GM23338 (cell line): Measurements from ENCODE around the gene RTN4RL1. TPM values are rescaled to one million over a fixed set of nuclear protein-coding genes. Genes with fewer than 3 reads are reported as not detected.

Experiments
- ATAC-seq: fragments of 200-7000 bp; cut with Tn5 transposase; 3 replicates; pipeline ENCODE4 v1.9.1; 2020
- DNase-seq: peaks from one replicate; pipeline ENCODE4 v3.0.0-alpha.2; 2015; ENCODE audit warnings: low spot score
- H2AFZ ChIP-seq: fragments of 200-600 bp; sonication (generic); 2 replicates; pipeline ENCODE4 v1.8.0; 2016; ENCODE audit warnings: antibody characterized with exemption, mild to moderate bottlenecking, moderate library complexity
- H3F3A ChIP-seq: fragments of 200-600 bp; sonication (generic); replicated peaks from 2 replicates; pipeline ENCODE4 v1.8.0; 2017; ENCODE audit warnings: antibody characterized with exemption, mixed run types, low read depth
- H3K27ac ChIP-seq: fragments of 200-600 bp; sonication (generic); 2 replicates; pipeline ENCODE4 v1.6.1; 2016; ENCODE audit warnings: low read depth
- H3K27me3 ChIP-seq: fragments of 200-600 bp; sonication (generic); 2 replicates; pipeline ENCODE4 v1.8.0; 2016; ENCODE audit warnings: mild to moderate bottlenecking, mixed run types, moderate library complexity; ENCODE audit not compliant: insufficient read depth
- H3K36me3 ChIP-seq: fragments of 200-600 bp; sonication (generic); 2 replicates; pipeline ENCODE4 v1.8.0; 2016; ENCODE audit warnings: mild to moderate bottlenecking; ENCODE audit not compliant: insufficient read depth
- H3K4me1 ChIP-seq: fragments of 200-600 bp; sonication (generic); 2 replicates; pipeline ENCODE4 v1.8.0; 2016; ENCODE audit warnings: mild to moderate bottlenecking, moderate library complexity; ENCODE audit not compliant: insufficient read depth
- H3K4me2 ChIP-seq: fragments of 200-600 bp; sonication (generic); 2 replicates; pipeline ENCODE4 v1.7.1; 2017; ENCODE audit warnings: mixed run types
- H3K4me3 ChIP-seq: fragments of 200-600 bp; sonication (generic); 2 replicates; pipeline ENCODE4 v1.6.1; 2016; ENCODE audit warnings: mixed run types
- H3K79me2 ChIP-seq: fragments of 200-600 bp; sonication (generic); replicated peaks from 2 replicates; pipeline ENCODE4 v1.8.0; 2017; ENCODE audit warnings: mild to moderate bottlenecking; ENCODE audit not compliant: insufficient read depth
- H3K9me2 ChIP-seq: fragments of 200-600 bp; sonication (generic); 2 replicates; pipeline ENCODE4 v1.8.0; 2017; ENCODE audit not compliant: insufficient read depth
- H4K20me1 ChIP-seq: fragments of 200-600 bp; sonication (generic); replicated peaks from 2 replicates; pipeline ENCODE4 v1.8.0; 2017; ENCODE audit warnings: mild to moderate bottlenecking; ENCODE audit not compliant: insufficient read depth
- H3K27ac Mint-ChIP-seq: 2 replicates; pipeline ENCODE4 v1.8.0; 2020; ENCODE audit warnings: inconsistent platforms, mild to moderate bottlenecking, moderate library complexity, mixed read lengths
- H3K27me3 Mint-ChIP-seq: 3 replicates; pipeline ENCODE4 v1.8.0; 2022; ENCODE audit warnings: low read depth, mild to moderate bottlenecking, moderate library complexity, mixed read lengths, inconsistent platforms; ENCODE audit not compliant: insufficient read depth, poor library complexity
- H3K36me3 Mint-ChIP-seq: 3 replicates; pipeline ENCODE4 v1.8.0; 2021; ENCODE audit warnings: low read depth, mild to moderate bottlenecking, inconsistent platforms, moderate library complexity, mixed read lengths
- H3K4me1 Mint-ChIP-seq: 3 replicates; pipeline ENCODE4 v1.8.0; 2020; ENCODE audit warnings: mild to moderate bottlenecking, inconsistent platforms, mixed read lengths
- H3K4me3 Mint-ChIP-seq: 3 replicates; pipeline ENCODE4 v1.8.0; 2021; ENCODE audit warnings: moderate library complexity, mild to moderate bottlenecking, inconsistent platforms, mixed read lengths
- H3K9me3 Mint-ChIP-seq: 3 replicates; pipeline ENCODE4 v1.8.0; 2020; ENCODE audit warnings: moderate library complexity, mild to moderate bottlenecking, inconsistent platforms, mixed read lengths
- CREB1 ChIP-seq: fragments of 250-450 bp; sonication (Bioruptor Pico); IDR thresholded peaks from 2 replicates; pipeline ENCODE4 v1.5.0; 2020; ENCODE audit warnings: low read depth, mild to moderate bottlenecking, moderate library complexity
- CTCF ChIP-seq, 2 experiments: fragments of 200-600 bp in 1 of 2; sonication (generic) in 1 of 2; conservative IDR thresholded peaks; 2 replicates each; pipeline versions ENCODE4 v1.5.1 to v1.6.1; 2016 to 2017; ENCODE audit warnings: antibody characterized with exemption in 2 of 2, low read depth in 2 of 2, mild to moderate bottlenecking in 2 of 2, moderate library complexity in 1 of 2
- EZH2phosphoT487 ChIP-seq: fragments of 200-600 bp; sonication (generic); IDR thresholded peaks from one replicate; pipeline ENCODE4 v1.8.1; 2018; ENCODE audit warnings: antibody characterized with exemption; ENCODE audit not compliant: unreplicated experiment
- JUNB ChIP-seq: IDR thresholded peaks from one replicate; pipeline ENCODE4 v1.6.1; 2016; ENCODE audit warnings: antibody characterized with exemption; ENCODE audit not compliant: unreplicated experiment
- NANOG ChIP-seq: IDR thresholded peaks from 2 replicates; pipeline ENCODE4 v1.6.1; 2016; ENCODE audit warnings: antibody characterized with exemption, borderline replicate concordance
- POLR2AphosphoS5 ChIP-seq: IDR thresholded peaks from 2 replicates; pipeline ENCODE4 v1.6.1; 2016; ENCODE audit warnings: antibody characterized with exemption, low read depth
- REST ChIP-seq: IDR thresholded peaks from one replicate; pipeline ENCODE4 v1.6.1; 2018; ENCODE audit warnings: antibody characterized with exemption; ENCODE audit not compliant: unreplicated experiment
- ZNF114 ChIP-seq: fragments of 250-450 bp; sonication (Bioruptor Pico); IDR thresholded peaks from 2 replicates; pipeline ENCODE4 v1.5.0; 2020; ENCODE audit warnings: mild to moderate bottlenecking, moderate library complexity
- ZNF331 ChIP-seq: fragments of 250-450 bp; sonication (Bioruptor Pico); IDR thresholded peaks from 2 replicates; pipeline ENCODE4 v1.5.0; 2020; ENCODE audit warnings: low read depth, mild to moderate bottlenecking, moderate library complexity
- polyA plus RNA-seq: library from polyadenylated mRNA; unstranded; fragments of >200 nt; fragmentation: Nextera tagmentation; extraction: Ambion mirVana; gene quantifications from 2 replicates; pipeline ENCODE4 v1.2.1, GENCODE V29; 2016
- total RNA-seq: library from RNA; depleted of rRNA; stranded (reverse); fragments of >200 nt; shearing (Covaris generic); gene quantifications from 2 replicates; pipeline ENCODE4 v1.2.3, GENCODE V29; 2014
- TF ChIP-seq, protein P1 (sequence below): fragments of 250-450 bp; sonication (Bioruptor Pico); IDR thresholded peaks from 2 replicates; pipeline ENCODE4 v1.5.0; 2020; ENCODE audit warnings: mild to moderate bottlenecking, moderate library complexity
- TF ChIP-seq, protein P2 (sequence below): IDR thresholded peaks from 2 replicates; pipeline ENCODE4 v1.6.1; 2016; ENCODE audit warnings: antibody characterized with exemption

RTN4RL1 gene
- total and polyA plus RNA-seq, 2 experiments from 2014 or later, result 0.17 TPM; not detected in 1

DNA sequence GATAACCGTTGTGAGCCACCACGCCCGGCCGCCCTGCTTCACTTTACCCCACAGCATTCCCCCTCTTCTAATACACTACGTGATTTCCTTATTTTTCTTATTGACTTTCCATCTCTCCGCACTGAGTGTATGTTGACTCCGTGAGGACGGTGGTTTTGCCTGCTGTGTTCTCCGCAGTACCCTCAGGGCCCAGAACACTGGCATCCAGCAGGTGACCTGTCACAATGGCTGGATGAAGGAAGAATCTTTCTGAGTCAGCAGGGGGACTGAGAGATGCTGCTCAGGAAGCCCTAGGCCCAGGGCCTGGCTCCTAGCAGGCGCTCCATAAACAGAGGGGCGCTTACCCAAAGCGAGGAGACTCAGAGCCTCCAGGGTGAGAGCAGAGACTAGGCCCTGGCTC, 79.5 kb downstream of the RTN4RL1 start (continued):
- TF ChIP-seq, protein P1, sequence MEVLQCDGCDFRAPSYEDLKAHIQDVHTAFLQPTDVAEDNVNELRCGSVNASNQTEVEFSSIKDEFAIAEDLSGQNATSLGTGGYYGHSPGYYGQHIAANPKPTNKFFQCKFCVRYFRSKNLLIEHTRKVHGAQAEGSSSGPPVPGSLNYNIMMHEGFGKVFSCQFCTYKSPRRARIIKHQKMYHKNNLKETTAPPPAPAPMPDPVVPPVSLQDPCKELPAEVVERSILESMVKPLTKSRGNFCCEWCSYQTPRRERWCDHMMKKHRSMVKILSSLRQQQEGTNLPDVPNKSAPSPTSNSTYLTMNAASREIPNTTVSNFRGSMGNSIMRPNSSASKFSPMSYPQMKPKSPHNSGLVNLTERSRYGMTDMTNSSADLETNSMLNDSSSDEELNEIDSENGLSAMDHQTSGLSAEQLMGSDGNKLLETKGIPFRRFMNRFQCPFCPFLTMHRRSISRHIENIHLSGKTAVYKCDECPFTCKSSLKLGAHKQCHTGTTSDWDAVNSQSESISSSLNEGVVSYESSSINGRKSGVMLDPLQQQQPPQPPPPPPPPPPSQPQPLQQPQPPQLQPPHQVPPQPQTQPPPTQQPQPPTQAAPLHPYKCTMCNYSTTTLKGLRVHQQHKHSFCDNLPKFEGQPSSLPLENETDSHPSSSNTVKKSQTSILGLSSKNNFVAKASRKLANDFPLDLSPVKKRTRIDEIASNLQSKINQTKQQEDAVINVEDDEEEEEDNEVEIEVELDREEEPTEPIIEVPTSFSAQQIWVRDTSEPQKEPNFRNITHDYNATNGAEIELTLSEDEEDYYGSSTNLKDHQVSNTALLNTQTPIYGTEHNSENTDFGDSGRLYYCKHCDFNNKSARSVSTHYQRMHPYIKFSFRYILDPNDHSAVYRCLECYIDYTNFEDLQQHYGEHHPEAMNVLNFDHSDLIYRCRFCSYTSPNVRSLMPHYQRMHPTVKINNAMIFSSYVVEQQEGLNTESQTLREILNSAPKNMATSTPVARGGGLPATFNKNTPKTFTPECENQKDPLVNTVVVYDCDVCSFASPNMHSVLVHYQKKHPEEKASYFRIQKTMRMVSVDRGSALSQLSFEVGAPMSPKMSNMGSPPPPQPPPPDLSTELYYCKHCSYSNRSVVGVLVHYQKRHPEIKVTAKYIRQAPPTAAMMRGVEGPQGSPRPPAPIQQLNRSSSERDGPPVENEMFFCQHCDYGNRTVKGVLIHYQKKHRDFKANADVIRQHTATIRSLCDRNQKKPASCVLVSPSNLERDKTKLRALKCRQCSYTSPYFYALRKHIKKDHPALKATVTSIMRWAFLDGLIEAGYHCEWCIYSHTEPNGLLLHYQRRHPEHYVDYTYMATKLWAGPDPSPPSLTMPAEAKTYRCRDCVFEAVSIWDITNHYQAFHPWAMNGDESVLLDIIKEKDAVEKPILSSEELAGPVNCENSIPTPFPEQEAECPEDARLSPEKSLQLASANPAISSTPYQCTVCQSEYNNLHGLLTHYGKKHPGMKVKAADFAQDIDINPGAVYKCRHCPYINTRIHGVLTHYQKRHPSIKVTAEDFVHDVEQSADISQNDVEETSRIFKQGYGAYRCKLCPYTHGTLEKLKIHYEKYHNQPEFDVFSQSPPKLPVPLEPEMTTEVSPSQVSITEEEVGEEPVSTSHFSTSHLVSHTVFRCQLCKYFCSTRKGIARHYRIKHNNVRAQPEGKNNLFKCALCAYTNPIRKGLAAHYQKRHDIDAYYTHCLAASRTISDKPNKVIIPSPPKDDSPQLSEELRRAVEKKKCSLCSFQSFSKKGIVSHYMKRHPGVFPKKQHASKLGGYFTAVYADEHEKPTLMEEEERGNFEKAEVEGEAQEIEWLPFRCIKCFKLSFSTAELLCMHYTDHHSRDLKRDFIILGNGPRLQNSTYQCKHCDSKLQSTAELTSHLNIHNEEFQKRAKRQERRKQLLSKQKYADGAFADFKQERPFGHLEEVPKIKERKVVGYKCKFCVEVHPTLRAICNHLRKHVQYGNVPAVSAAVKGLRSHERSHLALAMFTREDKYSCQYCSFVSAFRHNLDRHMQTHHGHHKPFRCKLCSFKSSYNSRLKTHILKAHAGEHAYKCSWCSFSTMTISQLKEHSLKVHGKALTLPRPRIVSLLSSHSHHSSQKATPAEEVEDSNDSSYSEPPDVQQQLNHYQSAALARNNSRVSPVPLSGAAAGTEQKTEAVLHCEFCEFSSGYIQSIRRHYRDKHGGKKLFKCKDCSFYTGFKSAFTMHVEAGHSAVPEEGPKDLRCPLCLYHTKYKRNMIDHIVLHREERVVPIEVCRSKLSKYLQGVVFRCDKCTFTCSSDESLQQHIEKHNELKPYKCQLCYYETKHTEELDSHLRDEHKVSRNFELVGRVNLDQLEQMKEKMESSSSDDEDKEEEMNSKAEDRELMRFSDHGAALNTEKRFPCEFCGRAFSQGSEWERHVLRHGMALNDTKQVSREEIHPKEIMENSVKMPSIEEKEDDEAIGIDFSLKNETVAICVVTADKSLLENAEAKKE (CRISPR knock-in tag), result no peak
- TF ChIP-seq ZNF114 (CRISPR knock-in tag) (no peak), POLR2AphosphoS5 (no peak), ZNF331 (no peak), NANOG (no peak), JUNB (no peak), CREB1 (no peak)
- TF ChIP-seq, protein P2, sequence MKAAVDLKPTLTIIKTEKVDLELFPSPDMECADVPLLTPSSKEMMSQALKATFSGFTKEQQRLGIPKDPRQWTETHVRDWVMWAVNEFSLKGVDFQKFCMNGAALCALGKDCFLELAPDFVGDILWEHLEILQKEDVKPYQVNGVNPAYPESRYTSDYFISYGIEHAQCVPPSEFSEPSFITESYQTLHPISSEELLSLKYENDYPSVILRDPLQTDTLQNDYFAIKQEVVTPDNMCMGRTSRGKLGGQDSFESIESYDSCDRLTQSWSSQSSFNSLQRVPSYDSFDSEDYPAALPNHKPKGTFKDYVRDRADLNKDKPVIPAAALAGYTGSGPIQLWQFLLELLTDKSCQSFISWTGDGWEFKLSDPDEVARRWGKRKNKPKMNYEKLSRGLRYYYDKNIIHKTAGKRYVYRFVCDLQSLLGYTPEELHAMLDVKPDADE, result no peak

GRCh38 chr17:1943436-1943831, 81.7 kb downstream of the RTN4RL1 start:
- Histone ChIP-seq H3K9me2 (no peaks in the 10 kb centered on the region), H3K4me3 (no peak overlapping the region), H3K27me3 (no peaks in the 10 kb centered on the region), H4K20me1 (no peaks in the 10 kb centered on the region), H3K4me2 (no peak overlapping the region), H3F3A (no peaks in the 10 kb centered on the region), H3K4me1 (no peaks in the 10 kb centered on the region), H3K79me2 (no peaks in the 10 kb centered on the region), H3K36me3 (no peaks in the 10 kb centered on the region), H2AFZ (no peak overlapping the region), H3K27ac (no peak overlapping the region)
- no peak overlapping the region for H3K4me3 Mint-ChIP-seq
- H3K27ac Mint-ChIP-seq, result no peak overlapping the region
- ATAC-seq, result no peak
- DNase-seq, result no peak
- H3K9me3 Mint-ChIP-seq, result no peaks in the 10 kb centered on the region; the same call in 1 of the 3 replicates
- no peaks in the 10 kb centered on the region for H3K36me3 Mint-ChIP-seq
- H3K4me1 Mint-ChIP-seq, result peaks cover 5% of the 10 kb centered on the region; the same call in 2 of the 3 replicates
- H3K27me3 Mint-ChIP-seq, result peaks cover 12% of the 10 kb centered on the region
- TF ChIP-seq REST (no peak), POLR2AphosphoS5 (no peak), ZNF114 (CRISPR knock-in tag) (no peak), NANOG (no peak), ZNF331 (no peak), CTCF (conservative IDR thresholded peaks at IDR 0.05; ENCODE audit: low read depth in 2 of 2) (no peak), EZH2phosphoT487 (no peak)
- TF ChIP-seq, protein P2, result no peak
